Dedifferentiated amniotic fluid mesenchymal stem cell (primary cell): ENCODE results near the gene TXLNB.

Experiments used
- DNase-seq: peaks from one replicate; pipeline ENCODE4 v3.0.0-alpha.2; 2016; ENCODE audit errors: extremely low spot score

Gene TXLNB

GRCh38 chr6:139291813-139292619, at the start of gene TXLNB:
Gene TXLNB, minus strand, starts transcription at chr6:139291998. Its CDS starts 3,099 bp downstream, at chr6:139288899.
- no peak for DNase-seq

GRCh38 chr6:139341060-139341459, 49.3 kb upstream of the TXLNB start:
- DNase-seq: no peak

- no peak for DNase-seq
These were observed 47.0 kb upstream of the TXLNB start for GRCh38 chr6:139338795-139339194.

DNA sequence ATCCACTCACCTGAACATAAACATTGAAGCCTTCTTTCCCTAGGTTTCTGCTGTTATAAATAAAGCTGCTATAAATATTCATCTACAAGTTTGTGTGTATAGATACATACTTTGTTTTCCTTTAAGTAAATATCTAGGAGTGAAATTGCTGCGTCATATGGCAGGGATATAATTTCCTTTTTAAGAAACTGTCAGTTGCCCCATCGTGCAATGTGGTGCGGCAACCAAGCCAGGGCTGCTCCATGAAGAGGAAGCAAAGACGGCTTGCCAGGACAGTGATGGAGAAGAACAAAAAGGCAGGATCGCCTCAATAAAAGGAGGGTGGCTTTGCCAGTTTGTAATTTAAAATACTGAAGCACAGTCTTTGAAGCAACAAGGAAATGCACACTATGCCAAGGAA, 46.0 kb upstream of the TXLNB start:
- no peak for DNase-seq

DNA sequence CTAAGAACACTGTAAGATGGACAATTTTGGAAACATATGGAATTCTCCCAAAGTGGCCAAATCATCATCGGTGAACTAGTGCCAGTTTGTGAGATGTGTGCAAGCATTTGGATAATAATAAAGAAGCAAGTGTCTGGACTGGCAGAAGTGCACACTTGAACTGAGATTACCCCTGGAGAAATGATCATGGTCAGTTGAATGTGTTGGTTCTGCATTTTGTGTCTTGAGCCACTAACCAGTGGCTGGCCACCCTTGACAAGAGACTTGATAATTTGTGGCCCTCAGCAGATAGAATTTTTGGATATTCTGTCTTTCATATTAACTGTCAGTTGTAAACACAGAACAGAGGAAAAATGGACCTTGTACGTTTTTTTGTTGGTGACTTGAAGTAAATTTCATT, 45.2 kb upstream of the TXLNB start:
- no peak for DNase-seq

- DNase-seq: no peak
These were observed 44.7 kb upstream of the TXLNB start for GRCh38 chr6:139336488-139336887.

GRCh38 chr6:139335447-139336210, 43.8 kb upstream of the TXLNB start:
- no peak for DNase-seq

DNA sequence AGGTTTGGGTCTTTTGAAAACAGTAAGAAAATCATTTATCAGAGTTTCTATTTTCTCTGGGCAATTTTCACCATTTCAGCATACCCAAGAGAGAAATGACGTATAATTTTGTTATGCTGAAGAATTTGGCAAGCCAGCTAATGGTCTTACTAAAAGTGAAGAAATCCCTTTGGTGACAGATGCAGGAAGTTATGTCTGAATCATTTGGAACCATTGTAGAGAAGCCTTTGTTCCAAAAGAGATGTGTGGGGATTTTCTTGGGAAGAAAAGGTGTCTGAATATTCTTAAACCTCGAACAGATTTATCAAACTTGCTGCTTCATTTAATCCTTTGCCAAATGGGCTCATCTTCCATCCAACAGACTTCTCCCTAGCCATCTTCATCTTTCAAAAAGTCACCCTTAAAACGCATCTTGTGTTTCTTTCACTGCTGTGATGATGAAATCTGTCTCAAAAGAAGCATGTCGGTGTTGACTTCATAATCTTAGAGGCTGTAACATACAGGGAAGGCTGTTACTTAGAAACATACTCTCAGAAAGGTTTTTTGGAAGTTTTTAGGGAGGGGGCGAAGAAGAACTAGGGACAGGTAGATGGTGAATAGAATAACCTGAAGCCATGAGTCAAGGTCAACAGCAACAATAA, 43.1 kb upstream of the TXLNB start:
- peak; percentile 87 for DNase-seq

- no peak for DNase-seq
These were observed 39.2 kb upstream of the TXLNB start for GRCh38 chr6:139330826-139331500.

DNA sequence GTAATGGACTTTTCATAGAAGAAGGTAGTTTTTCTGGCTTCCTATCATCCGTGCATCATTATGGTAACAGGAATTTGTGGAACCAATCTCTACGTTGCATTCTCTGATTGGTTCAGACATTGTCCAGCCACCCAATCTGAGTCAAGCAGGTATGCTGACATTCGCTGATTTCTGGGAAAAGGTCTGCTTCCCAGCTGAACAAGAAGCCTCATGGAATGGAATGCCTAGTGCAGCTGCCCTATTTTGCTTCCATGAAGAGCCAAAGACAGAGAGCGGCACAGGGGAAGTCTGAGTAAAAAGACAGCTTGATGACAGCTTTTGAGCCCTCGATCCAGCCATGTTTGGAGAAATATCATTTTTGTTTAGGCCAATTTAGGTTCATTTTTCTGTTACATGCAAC, 38.5 kb upstream of the TXLNB start:
- DNase-seq: no peak

DNA sequence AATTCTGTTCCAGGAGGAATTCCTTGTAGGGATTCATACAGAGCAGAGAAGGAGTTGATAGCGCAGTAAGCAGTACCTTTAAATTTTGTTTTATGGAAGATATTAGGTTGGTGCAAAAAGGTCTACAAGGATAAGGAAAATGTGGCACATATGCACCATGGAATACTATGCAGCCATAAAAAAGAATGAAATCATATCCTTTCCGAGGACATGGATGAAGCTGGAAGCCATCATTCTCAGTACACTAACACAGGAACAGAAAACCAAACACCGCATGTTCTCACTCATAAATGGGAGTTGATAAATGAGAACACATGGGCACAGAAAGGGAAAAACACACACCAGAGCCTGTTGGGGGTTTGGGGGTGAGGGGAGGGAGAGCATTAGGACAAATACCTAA, 37.4 kb upstream of the TXLNB start:
- DNase-seq: no peak

GRCh38 chr6:139327038-139327437, 35.2 kb upstream of the TXLNB start:
- DNase-seq: no peak

GRCh38 chr6:139325686-139326085, 33.9 kb upstream of the TXLNB start:
- no peak for DNase-seq

- DNase-seq: no peak
These were observed 33.3 kb upstream of the TXLNB start for GRCh38 chr6:139325125-139325524.

DNA sequence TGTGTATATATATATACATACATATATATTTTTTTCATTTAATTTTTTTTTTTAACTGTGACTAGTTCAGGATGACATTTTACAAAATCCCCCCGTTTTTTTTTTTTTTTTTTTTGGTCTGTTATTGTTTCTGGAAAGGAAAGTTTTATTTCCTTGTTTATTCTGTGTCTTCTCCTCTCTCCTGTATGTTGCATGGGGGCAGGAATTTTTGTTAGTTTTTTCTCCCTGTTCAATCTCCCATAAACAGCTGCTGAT, 32.4 kb upstream of the TXLNB start:
- no peak for DNase-seq

DNA sequence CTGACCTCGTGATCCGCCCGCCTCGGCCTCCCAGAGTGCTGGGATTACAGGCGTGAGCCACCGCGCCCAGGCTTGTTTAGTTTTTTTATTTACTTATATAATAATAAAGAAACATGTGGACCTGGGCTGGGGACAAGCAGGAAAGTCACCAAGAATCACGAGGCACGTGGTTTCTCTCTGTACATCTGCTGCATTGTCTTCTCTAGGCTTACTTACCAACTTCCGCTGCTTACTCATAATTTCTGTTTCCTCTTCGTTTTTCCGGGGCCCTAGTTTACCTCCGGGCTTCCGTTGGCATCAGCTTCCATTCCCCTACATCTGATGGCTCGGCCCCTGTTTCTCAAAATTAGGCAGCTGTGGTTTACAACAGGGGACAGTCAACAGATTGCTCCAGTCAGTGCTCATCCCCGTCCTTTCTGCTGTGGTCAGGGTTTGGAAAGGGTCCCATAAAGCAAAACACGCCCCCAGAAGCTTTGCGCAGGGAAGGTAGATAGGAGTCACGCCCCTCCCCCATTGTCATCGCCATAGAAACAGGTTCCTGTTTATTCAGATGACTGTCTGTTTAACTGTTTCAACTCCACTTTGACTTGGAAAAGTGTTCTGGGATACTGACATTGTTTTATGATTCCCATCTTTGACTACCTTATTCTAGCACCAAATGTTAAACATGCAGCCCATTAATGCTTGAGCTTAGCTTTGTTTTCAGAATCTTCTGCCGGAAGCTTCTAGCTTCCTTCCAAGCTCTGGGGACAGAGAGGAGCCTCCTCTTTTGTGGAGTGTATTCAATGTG, 31.9 kb upstream of the TXLNB start:
- no peak for DNase-seq

DNA sequence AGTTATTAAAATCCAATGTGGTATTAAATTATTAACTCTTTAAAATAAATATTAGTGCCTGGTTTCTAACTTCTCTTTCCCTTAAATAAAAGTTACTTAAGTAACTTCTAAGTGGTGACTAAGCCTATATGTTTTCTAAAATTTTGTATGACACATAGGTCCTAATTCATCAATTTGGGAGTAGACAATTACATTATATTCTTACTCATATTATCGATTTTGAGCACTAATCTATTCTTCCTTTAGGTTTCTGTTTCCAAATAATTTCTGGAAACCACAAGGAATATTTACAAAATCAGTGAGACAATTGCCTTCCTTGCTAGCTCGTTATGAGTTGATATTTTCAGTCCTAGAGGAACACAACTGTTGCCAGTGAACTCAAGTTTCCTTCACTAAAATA, 28.3 kb upstream of the TXLNB start:
- no peak for DNase-seq

- no peak for DNase-seq
These were observed 25.0 kb upstream of the TXLNB start for GRCh38 chr6:139316622-139317317.

DNA sequence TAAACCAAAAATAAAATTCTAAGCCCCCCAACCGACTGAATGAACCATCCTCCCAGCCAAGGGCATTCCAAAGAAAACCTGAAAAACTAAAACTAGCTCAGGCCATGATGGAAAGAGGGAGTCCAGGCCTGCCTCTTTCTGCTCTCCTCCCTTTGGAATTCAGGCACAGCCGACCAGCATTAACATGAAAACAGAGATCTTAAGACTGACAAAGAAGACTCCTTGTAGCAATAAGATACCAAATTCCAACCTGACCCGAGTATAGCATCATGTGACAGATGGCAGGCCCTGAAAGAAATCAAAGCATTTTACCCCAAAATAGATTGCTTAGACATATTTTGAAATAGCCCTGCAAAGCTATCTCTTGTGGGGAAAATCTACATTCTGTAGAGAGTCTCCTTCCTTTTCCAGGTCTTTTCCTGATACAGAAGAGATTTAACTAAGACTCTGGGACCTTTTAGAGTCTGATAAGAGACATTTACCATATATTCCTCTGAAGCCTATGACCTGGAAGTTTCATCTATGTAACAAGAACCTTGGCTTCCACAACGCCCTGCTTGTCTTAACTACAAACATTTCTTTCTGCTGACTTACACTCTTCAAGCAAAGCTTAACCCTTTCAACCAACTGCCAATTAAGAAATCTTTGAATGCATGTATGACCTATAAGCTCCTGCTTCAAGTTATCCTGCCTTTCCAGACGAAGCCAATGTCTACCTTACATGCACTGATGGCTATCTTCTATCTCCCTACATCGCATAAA, 22.2 kb upstream of the TXLNB start:
- no peak for DNase-seq

- DNase-seq: no peak
These were observed 21.4 kb upstream of the TXLNB start for GRCh38 chr6:139313229-139313628.
